COLO668 (cell line): ENCODE results near the gene KIAA1217.
"Not testable (repeated sequence)": the region's sequence is repeated elsewhere in the genome, so short reads cannot be mapped to it uniquely, and the experiment has no call there.

Source experiments
- DNase-seq: peaks from one replicate; lab custom pipeline; 2025; ENCODE audit not compliant: unreplicated experiment; lab: John Stamatoyannopoulos, UW

KIAA1217 gene

DNA sequence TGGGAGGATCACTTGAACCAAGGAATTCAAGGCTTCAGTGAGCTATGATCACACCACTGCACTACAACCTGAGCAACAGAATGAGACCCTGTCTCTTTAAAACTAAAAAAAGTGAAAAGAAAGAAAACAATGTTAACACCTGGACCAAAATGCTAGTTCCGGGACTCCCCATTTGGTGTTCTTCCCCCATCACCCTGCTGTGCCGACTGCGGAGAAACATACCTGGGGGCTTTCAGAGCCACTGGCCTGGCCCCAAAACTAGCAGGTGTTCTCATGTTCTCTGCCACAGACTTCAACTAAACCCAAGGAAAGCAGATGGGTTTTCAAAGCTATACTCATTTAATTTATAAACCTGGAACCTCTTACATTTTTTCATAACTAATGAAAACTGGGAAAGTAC, 250.9 kb downstream of the KIAA1217 start:
- no peak for DNase-seq

DNA sequence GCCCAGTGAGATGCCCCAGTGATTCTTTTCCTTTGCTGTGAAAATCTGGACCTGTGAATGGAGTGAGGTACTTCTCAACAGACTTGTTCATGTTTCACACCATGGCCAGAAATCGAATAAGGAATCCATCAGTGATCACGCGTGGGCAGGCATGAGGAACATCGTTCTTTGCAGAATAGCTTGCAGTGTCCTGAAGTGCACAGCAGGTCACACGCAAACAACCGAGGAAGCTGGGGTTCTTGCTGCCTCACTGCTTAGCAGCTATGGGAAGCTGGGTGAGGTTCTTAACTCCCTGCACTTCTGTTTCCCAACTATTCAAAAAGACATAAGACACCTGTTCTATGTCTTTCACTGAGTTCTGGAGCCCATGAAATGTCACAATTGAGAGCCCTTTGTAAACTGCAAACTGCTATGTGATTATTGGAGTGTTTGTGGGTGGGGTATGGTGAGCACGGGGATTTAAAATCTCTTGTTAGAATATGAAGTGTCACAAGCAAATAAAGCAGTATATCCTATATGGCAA, 253.4 kb downstream of the KIAA1217 start:
- no peak for DNase-seq

DNA sequence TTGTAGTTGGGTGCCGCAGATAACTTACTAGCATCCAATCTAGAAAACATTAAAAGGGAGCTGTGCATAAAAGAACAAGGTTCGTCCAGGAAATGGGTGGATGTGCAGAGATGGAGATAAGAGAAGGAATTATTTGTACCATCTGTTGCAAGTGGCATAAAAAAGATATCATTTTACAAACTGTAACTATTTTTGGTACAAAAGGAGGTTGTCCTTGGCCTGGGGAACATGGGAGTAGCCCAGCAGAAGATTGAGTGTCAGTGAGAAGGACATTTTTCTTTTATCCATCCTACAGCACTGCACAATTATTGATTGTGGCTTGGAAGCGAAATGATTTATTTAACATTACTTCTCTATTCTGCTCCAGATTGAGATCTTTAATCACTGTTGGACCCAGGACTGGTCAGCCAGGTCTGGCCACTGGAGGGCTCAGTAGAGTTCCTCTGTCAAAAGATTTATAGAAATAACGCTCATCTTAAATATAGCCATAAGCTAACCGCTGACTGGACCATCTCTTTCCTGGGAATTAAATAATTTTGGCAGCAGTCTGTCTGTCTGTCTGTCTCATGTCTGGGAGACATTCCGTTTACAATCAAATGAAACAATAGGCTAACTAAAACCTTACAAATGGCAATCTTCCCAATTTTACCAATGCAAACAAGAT, 254.1 kb downstream of the KIAA1217 start:
- DNase-seq, result no peak

DNA sequence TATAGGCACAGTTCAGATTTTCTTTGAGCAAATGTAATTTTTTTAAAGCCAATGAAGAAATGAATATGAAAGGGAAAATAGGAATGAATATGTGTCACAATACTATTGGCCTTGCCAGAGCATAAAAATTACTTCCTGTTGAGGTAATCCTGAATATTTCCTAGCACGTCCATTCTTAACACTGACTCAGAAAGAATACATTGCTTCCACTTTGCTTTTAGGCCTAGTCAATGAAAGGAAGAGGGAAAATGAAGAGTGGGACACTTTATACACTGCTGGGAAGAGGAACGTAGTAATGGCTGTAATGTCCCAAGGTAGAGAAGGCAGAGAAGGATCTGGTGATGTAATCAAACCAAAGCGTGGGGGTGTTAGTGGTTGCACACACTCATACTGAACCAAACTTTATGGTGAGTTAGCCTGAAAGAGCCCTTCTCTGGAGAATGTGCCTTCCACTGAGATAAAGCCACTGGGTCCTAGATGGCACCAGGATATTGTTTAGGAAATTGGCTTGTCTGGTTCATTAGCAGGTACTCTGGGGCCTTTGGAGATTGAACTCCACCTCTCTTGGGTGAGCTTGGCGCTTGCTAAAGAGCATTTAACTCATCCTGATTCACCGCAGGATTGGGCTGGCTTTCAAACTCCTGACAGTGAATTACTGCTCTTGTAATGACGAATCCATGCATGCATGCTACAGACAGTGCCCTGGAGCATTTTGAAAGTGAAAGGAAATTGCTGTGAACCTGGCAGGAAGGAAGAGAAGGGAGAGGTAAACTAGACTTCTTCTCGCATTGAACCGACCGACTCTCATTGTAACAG, 254.9 kb downstream of the KIAA1217 start:
- no peak for DNase-seq

DNA sequence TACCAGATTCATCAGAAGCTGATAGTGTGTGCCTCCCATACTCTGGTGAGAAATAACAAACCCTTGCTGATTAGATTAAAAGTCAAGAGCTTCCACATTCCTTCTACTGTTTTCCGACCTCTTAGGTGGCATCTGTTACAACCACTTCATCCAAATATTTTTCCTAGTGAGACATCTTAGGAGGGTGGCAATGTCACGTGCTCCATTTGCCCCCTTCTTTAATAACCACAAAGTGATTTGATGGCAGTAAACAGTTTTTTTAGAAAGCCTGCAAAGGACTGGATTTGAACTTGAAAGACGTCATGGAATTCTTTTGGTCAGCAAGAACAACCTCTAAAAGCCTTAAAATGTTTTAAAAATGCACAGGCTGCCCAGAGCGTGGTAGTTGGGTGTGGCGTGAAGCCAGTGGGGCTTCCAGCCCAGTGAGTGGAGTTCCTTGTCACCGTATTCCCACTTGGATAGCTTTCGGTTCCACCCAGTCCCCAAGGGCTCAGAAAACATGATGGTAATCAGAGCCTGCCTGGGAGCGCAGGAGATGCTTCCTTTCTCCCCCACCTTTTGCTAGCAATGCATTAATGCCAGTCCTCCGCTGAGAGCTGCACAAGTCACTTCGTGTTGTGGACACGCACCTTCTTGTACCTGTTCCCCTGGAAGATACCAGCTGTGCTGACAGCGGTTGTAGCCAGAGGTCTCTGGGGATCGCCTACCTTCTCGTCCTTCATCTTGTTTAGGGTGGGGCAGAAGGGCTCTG, 256.4 kb downstream of the KIAA1217 start:
- no peak for DNase-seq

DNA sequence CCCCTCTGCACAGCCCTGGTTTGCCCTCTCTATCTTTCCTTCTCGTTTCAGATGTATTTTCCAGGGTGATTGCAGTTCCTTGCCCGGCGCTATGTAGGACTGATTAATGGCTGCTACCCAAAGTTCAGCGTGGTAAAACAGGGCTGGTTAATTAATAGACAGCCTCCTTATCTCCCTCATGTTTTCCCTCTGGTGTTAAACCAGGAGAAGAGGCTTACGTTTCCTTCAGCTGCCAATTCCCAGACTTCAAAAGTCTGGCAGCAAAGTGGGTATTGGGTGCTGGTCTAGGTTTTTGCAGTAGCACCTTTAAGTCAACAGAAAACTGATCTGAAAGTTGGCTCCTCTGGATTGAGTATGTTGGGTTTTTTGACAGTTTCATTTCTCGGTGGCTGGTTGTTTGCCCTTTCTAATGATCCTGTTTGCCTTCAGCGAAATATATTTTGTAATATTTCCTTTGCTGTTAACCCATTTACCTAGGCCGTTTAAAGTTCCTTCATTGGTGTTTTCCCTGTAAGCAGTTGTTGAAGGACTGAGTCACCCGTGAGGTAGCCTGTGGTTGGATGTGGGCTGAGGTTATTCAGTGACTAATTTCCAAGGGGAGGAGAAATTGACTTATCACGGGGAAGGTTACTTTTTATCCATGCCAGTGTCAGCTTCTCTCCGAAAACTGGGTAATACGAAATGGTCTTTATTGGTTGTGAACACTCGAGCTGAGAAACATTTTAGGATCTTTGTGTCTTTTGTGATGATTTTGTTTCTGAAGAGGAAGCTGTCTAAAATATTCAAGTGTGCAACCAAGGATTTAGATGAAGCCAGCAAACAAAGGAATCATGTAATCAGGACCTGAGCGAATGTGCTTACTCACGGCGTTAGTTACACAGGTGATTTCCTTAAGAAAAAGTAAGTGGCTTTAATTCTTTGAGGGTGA, 257.2 kb downstream of the KIAA1217 start:
- DNase-seq, result peak; percentile 4

DNA sequence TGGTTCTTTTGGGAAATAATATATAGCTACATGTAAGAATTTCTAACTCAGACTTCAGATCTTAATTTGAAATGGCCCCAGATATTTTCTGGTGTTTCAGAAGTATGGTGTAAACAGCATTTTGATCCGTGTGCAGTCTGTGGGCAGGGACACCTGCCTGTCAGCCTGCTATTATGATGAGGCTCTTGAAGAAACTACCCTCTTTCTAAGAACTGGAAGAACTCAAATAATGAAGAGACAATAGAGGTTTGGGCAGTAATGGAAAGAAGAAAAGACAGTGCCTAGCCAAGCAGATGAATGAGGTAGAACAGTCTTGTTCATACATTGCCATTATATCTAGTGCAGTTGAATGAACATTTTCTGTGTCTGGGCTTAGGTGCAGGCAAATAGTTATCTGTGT, 258.2 kb downstream of the KIAA1217 start:
- no peak for DNase-seq

DNA sequence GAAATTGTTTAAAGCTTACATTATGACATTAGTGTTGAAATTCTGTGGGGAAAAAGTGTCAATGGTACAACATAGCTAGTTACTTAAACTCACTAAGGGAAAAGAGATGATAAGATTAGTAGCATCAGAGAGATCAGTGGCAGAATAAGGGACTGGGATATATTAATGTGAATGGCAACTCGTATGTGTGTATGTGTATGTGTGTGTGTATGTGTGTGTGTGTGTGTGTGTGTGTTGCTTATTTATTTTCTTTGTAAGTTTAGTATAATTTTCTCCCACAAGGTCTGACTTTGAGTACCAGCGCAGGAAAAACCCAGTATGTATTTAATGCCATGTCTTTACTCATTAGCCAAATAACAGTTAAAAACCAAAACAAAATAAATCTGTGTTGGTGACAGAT, 258.7 kb downstream of the KIAA1217 start:
- DNase-seq, result no peak

DNA sequence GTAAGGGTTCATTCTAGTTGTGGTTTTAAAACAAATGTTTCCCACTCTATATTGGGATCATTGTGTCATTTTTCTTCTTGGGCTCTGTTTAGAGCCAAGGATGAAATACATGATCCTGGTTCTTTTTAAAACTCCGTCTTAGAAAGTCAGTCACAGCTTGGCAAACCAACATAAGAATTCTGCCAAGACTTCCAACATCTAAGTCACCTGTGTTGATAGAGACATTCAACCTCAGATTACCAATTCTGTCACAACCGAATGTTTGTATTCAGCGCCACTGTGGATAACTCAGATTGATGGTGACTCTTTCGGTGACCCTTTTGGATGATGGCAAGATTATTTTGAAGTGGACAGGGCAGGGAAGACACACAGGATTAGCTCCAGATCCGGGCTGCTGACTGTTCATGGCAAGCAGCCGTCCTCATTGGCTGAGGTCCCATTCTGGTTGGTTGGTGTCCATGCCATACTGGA, 259.4 kb downstream of the KIAA1217 start:
- no peak for DNase-seq

DNA sequence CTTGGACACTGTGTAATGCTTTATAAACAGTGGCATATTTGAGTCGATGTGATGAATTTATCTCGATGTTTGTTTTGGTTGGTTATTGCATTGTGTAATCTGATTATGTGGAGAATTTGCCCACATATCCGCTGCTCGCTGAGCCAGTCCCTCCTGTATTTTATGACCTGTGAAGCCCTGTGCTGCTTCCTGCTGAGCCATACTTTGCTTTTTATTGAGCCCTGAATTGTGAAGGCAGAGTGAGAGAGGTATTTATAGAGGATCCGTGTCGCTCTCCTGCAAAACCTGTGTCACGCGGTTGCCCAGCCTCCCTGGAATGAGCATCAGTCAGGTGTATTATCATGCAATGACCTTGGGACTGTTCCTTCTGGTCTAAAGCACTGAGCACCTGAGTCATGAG, 261.1 kb downstream of the KIAA1217 start:
- DNase-seq, result peak; percentile 19

DNA sequence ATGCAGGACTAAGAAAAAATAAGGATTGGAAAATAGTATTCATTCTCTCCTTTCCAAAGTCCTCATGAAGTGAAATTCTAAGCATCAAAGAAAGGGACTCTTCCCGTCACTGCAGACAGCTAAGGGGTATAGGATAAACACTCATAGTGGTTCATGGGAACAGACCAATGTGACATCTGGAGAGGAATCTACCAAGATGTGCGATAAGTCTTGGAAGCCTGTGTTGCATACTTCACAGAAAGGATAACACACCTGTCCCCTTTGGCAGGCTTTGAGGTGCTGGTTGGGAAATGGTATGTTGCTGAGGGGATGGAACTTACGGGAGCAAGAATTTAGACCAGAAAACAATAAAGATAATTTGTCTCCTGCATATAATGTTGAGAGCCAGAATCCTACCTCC, 266.7 kb downstream of the KIAA1217 start:
- no peak for DNase-seq

DNA sequence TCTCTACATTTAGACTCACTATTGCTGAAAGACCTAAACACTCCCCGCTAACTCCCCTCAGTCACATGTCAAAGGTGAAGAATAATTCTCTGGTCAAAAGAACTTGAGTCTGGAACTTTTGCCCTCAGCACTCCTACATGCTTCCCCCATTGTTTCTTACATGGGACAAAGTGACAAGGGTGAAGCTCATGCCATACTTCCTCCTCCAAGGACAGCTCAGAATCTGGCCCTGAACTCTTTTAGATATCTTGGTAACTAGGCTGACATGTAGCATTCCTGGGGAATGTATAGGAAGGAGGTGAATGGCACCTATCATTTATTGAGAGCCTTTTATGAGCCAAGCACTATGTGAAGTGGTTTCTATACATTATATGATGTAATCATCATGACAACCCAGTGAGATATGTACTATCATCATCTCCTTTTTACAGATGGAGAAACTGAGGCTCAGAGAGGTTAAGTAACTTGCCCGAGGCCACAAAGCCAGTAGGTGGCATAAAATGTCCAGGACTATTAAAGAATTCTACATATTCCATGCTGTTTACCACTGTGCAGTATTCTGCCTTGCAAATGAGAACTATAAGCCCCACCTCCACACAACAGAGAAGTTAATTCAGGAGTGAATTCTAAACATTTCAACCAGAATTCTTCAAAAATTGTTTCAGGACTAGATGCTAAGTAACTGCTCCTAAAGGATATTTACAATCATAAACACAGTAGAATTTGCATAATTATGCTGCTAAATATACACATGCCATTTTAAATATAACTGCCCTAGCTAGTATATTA, 268.2 kb downstream of the KIAA1217 start:
- no peak for DNase-seq

DNA sequence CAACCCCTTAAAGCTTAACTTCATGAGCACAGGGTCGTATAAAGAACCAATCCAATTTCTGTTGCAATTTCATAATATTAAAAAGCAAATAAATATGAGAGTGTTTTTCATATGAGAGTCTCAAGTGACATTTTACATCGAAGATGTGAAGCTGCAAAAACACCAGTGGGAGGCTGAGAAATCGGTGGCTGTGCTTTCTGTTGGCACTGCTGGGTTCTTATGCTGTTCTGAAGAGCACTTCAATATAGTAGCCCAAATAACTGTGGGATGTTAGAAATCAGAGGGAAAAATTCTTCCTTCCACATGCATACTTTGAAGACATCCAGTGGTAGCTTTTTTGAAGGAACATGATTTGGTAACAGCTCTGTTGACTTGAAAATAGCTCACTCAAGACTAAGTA, 269.0 kb downstream of the KIAA1217 start:
- no peak for DNase-seq

DNA sequence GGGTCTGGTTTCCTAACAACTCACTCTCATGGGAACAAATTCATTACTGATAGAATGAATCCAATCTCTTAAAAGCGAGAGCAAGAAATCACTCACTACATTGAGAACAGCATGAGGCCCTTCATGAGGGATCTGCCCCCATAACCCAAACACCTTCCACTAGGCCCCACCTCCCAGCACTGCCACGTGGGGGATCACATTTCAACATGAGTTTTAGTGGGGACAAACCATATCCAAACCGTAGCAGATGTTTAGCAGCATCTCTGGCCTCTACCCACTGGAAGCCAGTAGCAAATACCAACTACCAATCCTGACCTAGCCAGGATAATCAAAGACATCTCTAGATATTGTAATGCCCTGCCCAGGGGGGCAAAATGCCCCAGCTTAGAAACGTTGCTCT, 270.9 kb downstream of the KIAA1217 start:
- DNase-seq, result no peak

DNA sequence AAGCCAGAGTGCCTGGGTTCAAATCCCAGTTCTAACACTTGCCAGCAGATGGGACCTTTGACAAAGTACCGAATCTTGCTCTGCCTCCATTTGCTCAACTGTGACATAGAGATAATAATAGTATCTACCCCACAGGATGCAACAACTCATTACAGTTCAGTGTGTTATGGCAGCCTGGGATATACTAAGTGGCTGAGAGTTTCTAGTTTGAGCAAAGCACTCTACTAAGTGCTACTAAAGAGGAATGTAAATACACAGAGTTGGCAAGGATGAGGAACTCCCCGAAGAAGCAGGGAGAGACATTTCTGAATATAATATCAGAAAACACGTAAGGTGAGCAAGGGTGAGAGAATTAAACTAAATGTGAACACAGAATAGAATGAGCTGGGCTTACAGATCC, 271.5 kb downstream of the KIAA1217 start:
- DNase-seq, result no peak

DNA sequence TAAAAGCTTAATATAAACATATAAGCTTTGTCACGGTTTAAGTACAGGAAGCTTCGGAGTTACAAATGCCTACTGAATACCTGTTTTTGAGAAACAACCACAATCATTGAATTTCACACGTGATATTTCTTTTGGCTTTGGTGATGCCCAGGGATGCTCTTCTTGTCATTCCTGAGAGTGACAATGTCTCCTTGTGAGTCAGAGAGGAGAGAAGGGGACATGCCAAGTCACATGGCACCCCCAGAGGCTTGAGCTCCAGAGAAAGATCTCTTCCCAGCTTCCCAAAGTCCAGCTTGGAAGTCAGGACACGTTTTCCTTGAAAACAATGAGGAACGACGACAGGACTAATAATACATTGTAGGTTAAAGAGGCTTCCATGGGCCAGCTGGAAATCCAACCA, 272.3 kb downstream of the KIAA1217 start:
- no peak for DNase-seq

DNA sequence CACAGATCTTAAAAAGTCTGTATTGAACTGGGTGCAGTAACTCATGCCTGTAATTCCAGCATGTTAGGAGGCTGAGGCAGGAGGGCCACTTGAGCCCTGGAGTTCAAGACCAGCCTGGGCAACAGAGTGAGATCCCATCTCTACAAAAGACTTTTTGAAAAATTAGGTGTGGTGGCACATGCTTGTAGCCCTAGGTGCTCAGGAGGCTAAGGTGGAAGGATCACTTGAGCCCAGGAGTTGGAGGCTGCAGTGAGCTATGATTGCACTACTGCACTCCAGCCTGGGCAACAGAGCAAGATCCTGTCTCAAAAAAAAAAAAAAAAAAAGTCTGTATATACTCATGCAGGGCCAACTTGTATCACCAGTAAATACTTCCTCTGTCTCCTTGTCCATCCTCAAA, 273.8 kb downstream of the KIAA1217 start:
- DNase-seq, result not testable (repeated sequence)

DNA sequence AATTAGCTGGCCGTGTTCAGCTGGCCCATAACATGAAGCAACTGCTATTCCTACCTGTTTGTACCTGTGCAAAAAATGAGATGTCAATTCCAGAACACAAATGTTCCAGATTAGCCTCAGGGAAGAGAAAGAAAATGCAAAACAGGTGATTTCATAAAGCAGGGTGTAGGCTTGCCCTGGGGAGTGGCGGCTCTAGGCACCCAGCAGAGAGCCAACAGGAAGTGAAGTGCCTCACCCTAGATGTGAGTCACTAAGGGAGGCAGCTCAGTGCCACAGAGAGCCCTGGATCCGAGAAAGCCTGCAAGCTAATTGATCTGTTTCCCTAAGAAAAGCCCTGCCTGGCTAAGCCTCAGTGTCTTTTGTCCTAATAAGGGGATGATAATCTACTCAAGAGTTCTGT, 274.8 kb downstream of the KIAA1217 start:
- DNase-seq, result peak; percentile 25

DNA sequence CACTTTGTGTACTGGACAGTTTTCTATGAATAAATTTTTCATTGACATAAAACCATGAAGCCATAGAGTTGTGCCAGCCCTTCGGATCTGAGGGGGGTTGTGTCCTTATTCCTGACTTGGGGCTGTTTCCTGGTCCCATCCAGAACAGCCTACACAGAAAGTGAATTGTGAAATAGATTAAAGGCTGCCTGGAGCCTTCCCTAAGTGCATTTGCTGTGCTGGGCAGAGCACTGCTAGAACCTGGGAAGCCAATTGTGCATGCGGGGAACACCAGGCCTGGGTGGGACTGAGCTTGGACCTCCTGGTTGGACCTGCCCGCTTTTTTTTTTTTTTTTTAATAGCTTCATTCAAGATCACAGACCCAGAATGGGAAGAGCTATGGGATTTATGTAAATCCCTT, 275.8 kb downstream of the KIAA1217 start:
- no peak for DNase-seq

DNA sequence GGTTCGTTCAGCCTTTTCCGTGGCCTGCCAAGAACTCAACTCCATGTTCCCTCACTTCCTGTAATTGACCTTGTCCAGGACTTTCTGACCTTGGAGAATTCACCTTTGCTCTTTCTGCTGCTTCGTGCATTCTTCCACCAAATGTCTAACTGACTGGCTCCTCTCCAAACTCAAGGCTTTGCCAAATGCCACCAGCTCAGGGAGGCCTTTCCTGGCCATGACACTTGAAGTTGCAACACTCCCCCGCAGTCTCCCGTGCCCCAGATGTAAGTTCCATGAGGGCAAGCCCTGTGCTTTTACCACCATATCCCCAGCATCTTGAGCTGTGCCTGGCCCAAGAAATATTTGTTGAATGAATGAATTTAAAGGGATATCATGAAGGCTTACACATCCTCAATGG, 276.4 kb downstream of the KIAA1217 start:
- no peak for DNase-seq
